ENCODE measurements around the gene TGFBR3L.

- TF ChIP-seq CTCF (IDR thresholded peaks at IDR 0.05) = no peak
- no peak for TF ChIP-seq POLR2A (IDR thresholded peaks at IDR 0.05; ENCODE audit: low read depth)
- TF ChIP-seq POLR2AphosphoS5 (IDR thresholded peaks at IDR 0.05) = no peak
- TF ChIP-seq EP300 (IDR thresholded peaks at IDR 0.05) = no peak
These were observed 5.1 kb upstream of the TGFBR3L start for GRCh38 chr19:7909471-7910067.

Measured in esophagus muscularis mucosa (tissue), 4 donors.